ENCODE data around the gene WDR73. TPM values are rescaled to one million over a fixed set of nuclear protein-coding genes. Genes with fewer than 3 reads are reported as not detected.

The WDR73 gene
- total RNA-seq, 1 experiment from 2014 or later: 35.6 TPM

DNA sequence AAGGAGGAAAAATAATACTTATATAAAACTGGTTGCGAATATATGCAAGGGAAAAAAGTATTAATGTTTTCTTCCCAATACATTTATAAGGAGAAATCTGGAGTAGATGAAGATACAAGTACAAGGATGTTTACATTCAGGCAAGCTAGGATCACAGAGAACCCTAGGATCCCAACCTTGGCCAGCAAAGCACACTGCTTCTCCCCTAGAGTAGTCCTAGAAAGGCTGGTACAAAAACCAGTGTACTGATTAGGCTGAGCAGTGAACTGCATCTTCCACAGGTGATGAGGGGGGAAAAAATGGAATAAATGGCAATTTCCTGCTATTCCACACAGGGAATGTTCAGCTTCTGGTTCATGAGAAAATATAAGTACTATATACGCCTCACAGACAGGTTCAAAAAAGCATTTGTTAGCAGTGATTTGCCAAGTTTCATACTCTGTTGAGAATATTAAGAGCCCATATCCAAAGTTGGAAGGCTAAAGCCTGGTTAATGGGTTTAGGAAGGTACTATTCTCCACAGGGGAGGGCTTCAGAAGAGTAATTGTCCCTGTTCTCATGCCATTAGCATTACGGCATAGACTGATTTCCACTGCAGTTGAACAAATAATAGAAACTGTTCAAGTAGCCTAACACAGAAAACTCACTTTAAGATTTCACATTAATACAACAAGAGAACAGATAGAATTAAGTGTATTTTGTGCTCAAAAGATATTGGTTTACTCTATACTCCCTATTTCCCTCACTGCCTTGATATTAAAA, 14.3 kb upstream of the WDR73 start:
- DNase-seq (ENCODE audit: low read depth, low spot score): no peak
- H3K79me2 ChIP-seq (ENCODE audit: insufficient read depth, low read length): no peaks in the 10 kb centered on the region
- peaks cover 21 to 34% of the 10 kb centered on the region in 2 experiments for H3K36me3 ChIP-seq (ENCODE audit: control insufficient read depth in 1 of 2, insufficient read depth in 2 of 2, low read length in 2 of 2)
- no peak for ATAC-seq
- TF ChIP-seq YY1 (IDR thresholded peaks at IDR 0.05; ENCODE audit: extremely low read depth, insufficient replicate concordance, low read depth, low read length): no peak
- no peak for TF ChIP-seq ZNF274 (IDR thresholded peaks at IDR 0.05; ENCODE audit: low read depth, low read length)
- TF ChIP-seq, protein P1, sequence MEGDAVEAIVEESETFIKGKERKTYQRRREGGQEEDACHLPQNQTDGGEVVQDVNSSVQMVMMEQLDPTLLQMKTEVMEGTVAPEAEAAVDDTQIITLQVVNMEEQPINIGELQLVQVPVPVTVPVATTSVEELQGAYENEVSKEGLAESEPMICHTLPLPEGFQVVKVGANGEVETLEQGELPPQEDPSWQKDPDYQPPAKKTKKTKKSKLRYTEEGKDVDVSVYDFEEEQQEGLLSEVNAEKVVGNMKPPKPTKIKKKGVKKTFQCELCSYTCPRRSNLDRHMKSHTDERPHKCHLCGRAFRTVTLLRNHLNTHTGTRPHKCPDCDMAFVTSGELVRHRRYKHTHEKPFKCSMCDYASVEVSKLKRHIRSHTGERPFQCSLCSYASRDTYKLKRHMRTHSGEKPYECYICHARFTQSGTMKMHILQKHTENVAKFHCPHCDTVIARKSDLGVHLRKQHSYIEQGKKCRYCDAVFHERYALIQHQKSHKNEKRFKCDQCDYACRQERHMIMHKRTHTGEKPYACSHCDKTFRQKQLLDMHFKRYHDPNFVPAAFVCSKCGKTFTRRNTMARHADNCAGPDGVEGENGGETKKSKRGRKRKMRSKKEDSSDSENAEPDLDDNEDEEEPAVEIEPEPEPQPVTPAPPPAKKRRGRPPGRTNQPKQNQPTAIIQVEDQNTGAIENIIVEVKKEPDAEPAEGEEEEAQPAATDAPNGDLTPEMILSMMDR (IDR thresholded peaks at IDR 0.05 in 2 of 3, conservative IDR thresholded peaks at IDR 0.05 in 1 of 3; ENCODE audit: borderline replicate concordance in 1 of 3, insufficient read depth in 1 of 3, low read depth in 2 of 3, low read length in 2 of 3): no peak
- no peak for TF ChIP-seq SRF (IDR thresholded peaks at IDR 0.05; ENCODE audit: low read depth)
- TF ChIP-seq JUND (IDR thresholded peaks at IDR 0.05): no peak
- no peak for TF ChIP-seq ZBTB33 (IDR thresholded peaks at IDR 0.05; ENCODE audit: extremely low read depth, insufficient replicate concordance, low read length)
- TF ChIP-seq, protein P2, sequence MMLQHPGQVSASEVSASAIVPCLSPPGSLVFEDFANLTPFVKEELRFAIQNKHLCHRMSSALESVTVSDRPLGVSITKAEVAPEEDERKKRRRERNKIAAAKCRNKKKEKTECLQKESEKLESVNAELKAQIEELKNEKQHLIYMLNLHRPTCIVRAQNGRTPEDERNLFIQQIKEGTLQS (IDR thresholded peaks at IDR 0.05): no peak
- TF ChIP-seq SP1 (IDR thresholded peaks at IDR 0.05; ENCODE audit: low read depth): no peak
- TF ChIP-seq FOSL1 (IDR thresholded peaks at IDR 0.05; ENCODE audit: low read depth): no peak
- TF ChIP-seq EGR1 (IDR thresholded peaks at IDR 0.05; ENCODE audit: low read depth): no peak
- no peak for TF ChIP-seq POLR2A (IDR thresholded peaks at IDR 0.05; ENCODE audit: borderline replicate concordance, extremely low read depth, insufficient read depth, insufficient read length)
- TF ChIP-seq, protein P3, sequence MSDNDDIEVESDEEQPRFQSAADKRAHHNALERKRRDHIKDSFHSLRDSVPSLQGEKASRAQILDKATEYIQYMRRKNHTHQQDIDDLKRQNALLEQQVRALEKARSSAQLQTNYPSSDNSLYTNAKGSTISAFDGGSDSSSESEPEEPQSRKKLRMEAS (IDR thresholded peaks at IDR 0.05): no peak
- TF ChIP-seq ELF1 (IDR thresholded peaks at IDR 0.05; ENCODE audit: borderline replicate concordance, low read depth): no peak
- TF ChIP-seq CBX3 (IDR thresholded peaks at IDR 0.05; ENCODE audit: low read depth): no peak
- TF ChIP-seq ZFX (IDR thresholded peaks at IDR 0.05): no peak
- BruUV-seq (replicated peaks): no TSS peak
- no peaks in the 10 kb centered on the region for H3K27me3 ChIP-seq (ENCODE audit: insufficient read depth, low read length)
- H3K4me3 ChIP-seq (replicated peaks in 1 of 2; ENCODE audit: low read depth in 1 of 2, low read length in 2 of 2): no peak overlapping the region
- H2AFZ ChIP-seq (ENCODE audit: low read depth, low read length, poor library complexity, severe bottlenecking): no peak overlapping the region
- no peaks in the 10 kb centered on the region for H3K9me2 ChIP-seq (ENCODE audit: insufficient read depth)
- no peaks in the 10 kb centered on the region; a peak in 1 of 4 replicates for H3K4me1 ChIP-seq (ENCODE audit: control insufficient read depth in 1 of 2, insufficient read depth in 2 of 2, low read length in 2 of 2)
- no peak overlapping the region for H3K9ac ChIP-seq (ENCODE audit: low read length)
- POLR2A ChIA-PET: no interaction called here
- RAD21 ChIA-PET (ENCODE audit: low non-redundant PET in 1 of 2, low total read pairs in 2 of 2, uncharacterized antibody in 2 of 2, unreplicated experiment in 2 of 2): no interaction called here
- no peaks in the 10 kb centered on the region for H3K9me3 ChIP-seq (ENCODE audit: control insufficient read depth in 1 of 2, insufficient read depth in 1 of 2, low read depth in 1 of 2, low read length in 2 of 2)
- H3K27ac ChIP-seq (ENCODE audit: low read depth, low read length): no peak overlapping the region
- H3K4me2 ChIP-seq (ENCODE audit: low read length): no peak overlapping the region
- CTCF ChIA-PET: no interaction called here
- intact Hi-C loops (cut with micrococcal nuclease): no loop called here
- H4K20me1 ChIP-seq (ENCODE audit: insufficient read depth): 0 out of 2 replicates have a peak, but pooled peaks cover 4% of the 10 kb centered on the region
